ENCODE data around the gene TPST1. TPM values are rescaled to one million over a fixed set of nuclear protein-coding genes. Genes with fewer than 3 reads are reported as not detected.
A peak's percentile ranks its signal among the peaks of the same experiment; 100 is the strongest.

The TPST1 gene
- polyA plus RNA-seq, 4 donors = 0.22 to 8.5 (median 4.1) TPM

- no peaks in the 10 kb centered on the region for H3K27me3 ChIP-seq (ENCODE audit: control insufficient read depth in 3 of 3, insufficient read depth in 3 of 3, low read length in 3 of 3)
- H3K27ac ChIP-seq (ENCODE audit: low read depth in 1 of 3, low read length in 2 of 3) = no peak overlapping the region
- DNase-seq (no peak), FAIRE-seq (no peak)
- no peaks in the 10 kb centered on the region for H3K36me3 ChIP-seq (ENCODE audit: control insufficient read depth in 3 of 3, insufficient read depth in 2 of 3, low read depth in 1 of 3, low read length in 3 of 3)
- H3K4me3 ChIP-seq (ENCODE audit: low read depth in 1 of 3, low read length in 3 of 3) = no peak overlapping the region
- H3K9me3 ChIP-seq (ENCODE audit: control insufficient read depth in 2 of 2, insufficient read depth in 1 of 2, low read depth in 1 of 2, low read length in 1 of 2) = peaks cover 0 to 14% of the 10 kb centered on the region in 2 donors
- 77 to 89% (median 86%) methylated on average over 5 of the region's 5 CpGs for WGBS, 3 donors
- peaks cover 0 to 4% (median 0%) of the 10 kb centered on the region in 3 donors for H3K4me1 ChIP-seq (ENCODE audit: control insufficient read depth in 3 of 3, insufficient read depth in 2 of 3, low read depth in 1 of 3, low read length in 2 of 3)
Measured at GRCh38 chr7:66233638-66234037, 28.5 kb downstream of the TPST1 start.

- peaks cover 0 to 12% (median 0%) of the 10 kb centered on the region in 3 donors for H3K4me1 ChIP-seq (ENCODE audit: control insufficient read depth in 3 of 3, insufficient read depth in 2 of 3, low read depth in 1 of 3, low read length in 2 of 3)
- FAIRE-seq = no peak
Measured at GRCh38 chr7:66236713-66237303, 31.7 kb downstream of the TPST1 start.

GRCh38 chr7:66237906-66238772, 33.0 kb downstream of the TPST1 start:
- FAIRE-seq = no peak
- no peak overlapping the region for H3K4me3 ChIP-seq (ENCODE audit: low read depth in 1 of 3, low read length in 3 of 3)
- no peaks in the 10 kb centered on the region for H3K27me3 ChIP-seq (ENCODE audit: control insufficient read depth in 3 of 3, insufficient read depth in 3 of 3, low read length in 3 of 3)
- peak overlapping the region in 1 of 3 donors; percentile 47 for H3K27ac ChIP-seq (ENCODE audit: low read depth in 1 of 3, low read length in 2 of 3)
- DNase-seq = peak in 1 of 2 donors; percentile 52
- H3K36me3 ChIP-seq (ENCODE audit: control insufficient read depth in 3 of 3, insufficient read depth in 2 of 3, low read depth in 1 of 3, low read length in 3 of 3) = peaks cover 0 to 3% (median 0%) of the 10 kb centered on the region in 3 donors
- 23 to 50% (median 31%) methylated on average over 6 of the region's 6 CpGs for WGBS, 3 donors
- H3K4me1 ChIP-seq (ENCODE audit: control insufficient read depth in 3 of 3, insufficient read depth in 2 of 3, low read depth in 1 of 3, low read length in 2 of 3) = peaks cover 0 to 12% (median 0%) of the 10 kb centered on the region in 3 donors
- no peaks in the 10 kb centered on the region for H3K9me3 ChIP-seq (ENCODE audit: control insufficient read depth in 2 of 2, insufficient read depth in 1 of 2, low read depth in 1 of 2, low read length in 1 of 2)

More at GRCh38 chr7:66236713-66237303, 31.7 kb downstream of the TPST1 start:
- Histone ChIP-seq H3K27ac (ENCODE audit: low read depth in 1 of 3, low read length in 2 of 3) (no peak overlapping the region), H3K9me3 (ENCODE audit: control insufficient read depth in 2 of 2, insufficient read depth in 1 of 2, low read depth in 1 of 2, low read length in 1 of 2) (peaks cover 0 to 4% of the 10 kb centered on the region in 2 donors), H3K36me3 (ENCODE audit: control insufficient read depth in 3 of 3, insufficient read depth in 2 of 3, low read depth in 1 of 3, low read length in 3 of 3) (peaks cover 0 to 3% (median 0%) of the 10 kb centered on the region in 3 donors), H3K27me3 (ENCODE audit: control insufficient read depth in 3 of 3, insufficient read depth in 3 of 3, low read length in 3 of 3) (no peaks in the 10 kb centered on the region), H3K4me3 (ENCODE audit: low read depth in 1 of 3, low read length in 3 of 3) (no peak overlapping the region)
- peak in 1 of 2 donors; percentile 12 for DNase-seq
- WGBS, 3 donors = 79 to 91% (median 82%) methylated on average over 2 of the region's 2 CpGs

GRCh38 chr7:66238773-66239466, 33.8 kb downstream of the TPST1 start:
- Histone ChIP-seq H3K4me3 (ENCODE audit: low read depth in 1 of 3, low read length in 3 of 3) (no peak overlapping the region), H3K27ac (ENCODE audit: low read depth in 1 of 3, low read length in 2 of 3) (peak overlapping the region in 1 of 3 donors; percentile 47), H3K9me3 (ENCODE audit: control insufficient read depth in 2 of 2, insufficient read depth in 1 of 2, low read depth in 1 of 2, low read length in 1 of 2) (no peaks in the 10 kb centered on the region), H3K4me1 (ENCODE audit: control insufficient read depth in 3 of 3, insufficient read depth in 2 of 3, low read depth in 1 of 3, low read length in 2 of 3) (peaks cover 0 to 12% (median 0%) of the 10 kb centered on the region in 3 donors), H3K36me3 (ENCODE audit: control insufficient read depth in 3 of 3, insufficient read depth in 2 of 3, low read depth in 1 of 3, low read length in 3 of 3) (peaks cover 0 to 3% (median 0%) of the 10 kb centered on the region in 3 donors), H3K27me3 (ENCODE audit: control insufficient read depth in 3 of 3, insufficient read depth in 3 of 3, low read length in 3 of 3) (no peaks in the 10 kb centered on the region)
- 55 to 63% (median 62%) methylated on average over 5 of the region's 5 CpGs for WGBS, 3 donors
- DNase-seq (no peak), FAIRE-seq (no peak)

GRCh38 chr7:66239467-66239856, 34.3 kb downstream of the TPST1 start:
- Histone ChIP-seq H3K9me3 (ENCODE audit: control insufficient read depth in 2 of 2, insufficient read depth in 1 of 2, low read depth in 1 of 2, low read length in 1 of 2) (no peaks in the 10 kb centered on the region), H3K36me3 (ENCODE audit: control insufficient read depth in 3 of 3, insufficient read depth in 2 of 3, low read depth in 1 of 3, low read length in 3 of 3) (peaks cover 0 to 3% (median 0%) of the 10 kb centered on the region in 3 donors), H3K27ac (ENCODE audit: low read depth in 1 of 3, low read length in 2 of 3) (no peak overlapping the region), H3K4me1 (ENCODE audit: control insufficient read depth in 3 of 3, insufficient read depth in 2 of 3, low read depth in 1 of 3, low read length in 2 of 3) (peaks cover 0 to 12% (median 0%) of the 10 kb centered on the region in 3 donors), H3K27me3 (ENCODE audit: control insufficient read depth in 3 of 3, insufficient read depth in 3 of 3, low read length in 3 of 3) (no peaks in the 10 kb centered on the region), H3K4me3 (ENCODE audit: low read depth in 1 of 3, low read length in 3 of 3) (no peak overlapping the region)
- no peak for DNase-seq
- no peak for FAIRE-seq
- WGBS, 3 donors = 56 to 72% (median 61%) methylated on average over 1 of the region's 1 CpG

- FAIRE-seq = no peak
- no peaks in the 10 kb centered on the region for H3K27me3 ChIP-seq (ENCODE audit: control insufficient read depth in 3 of 3, insufficient read depth in 3 of 3, low read length in 3 of 3)
- peaks cover 0 to 3% (median 0%) of the 10 kb centered on the region in 3 donors for H3K36me3 ChIP-seq (ENCODE audit: control insufficient read depth in 3 of 3, insufficient read depth in 2 of 3, low read depth in 1 of 3, low read length in 3 of 3)
- H3K9me3 ChIP-seq (ENCODE audit: control insufficient read depth in 2 of 2, insufficient read depth in 1 of 2, low read depth in 1 of 2, low read length in 1 of 2) = no peaks in the 10 kb centered on the region
- no peak overlapping the region for H3K27ac ChIP-seq (ENCODE audit: low read depth in 1 of 3, low read length in 2 of 3)
- H3K4me3 ChIP-seq (ENCODE audit: low read depth in 1 of 3, low read length in 3 of 3) = no peak overlapping the region
- WGBS, 3 donors = 60 to 68% (median 67%) methylated on average over 2 of the region's 2 CpGs
- H3K4me1 ChIP-seq (ENCODE audit: control insufficient read depth in 3 of 3, insufficient read depth in 2 of 3, low read depth in 1 of 3, low read length in 2 of 3) = no peaks in the 10 kb centered on the region
- DNase-seq = no peak
Measured at GRCh38 chr7:66245008-66245407, 39.9 kb downstream of the TPST1 start.

GRCh38 chr7:66246554-66247171, 41.5 kb downstream of the TPST1 start:
- Histone ChIP-seq H3K36me3 (ENCODE audit: control insufficient read depth in 3 of 3, insufficient read depth in 2 of 3, low read depth in 1 of 3, low read length in 3 of 3) (no peaks in the 10 kb centered on the region), H3K27ac (ENCODE audit: low read depth in 1 of 3, low read length in 2 of 3) (no peak overlapping the region), H3K4me3 (ENCODE audit: low read depth in 1 of 3, low read length in 3 of 3) (no peak overlapping the region), H3K27me3 (ENCODE audit: control insufficient read depth in 3 of 3, insufficient read depth in 3 of 3, low read length in 3 of 3) (no peaks in the 10 kb centered on the region), H3K4me1 (ENCODE audit: control insufficient read depth in 3 of 3, insufficient read depth in 2 of 3, low read depth in 1 of 3, low read length in 2 of 3) (no peaks in the 10 kb centered on the region), H3K9me3 (ENCODE audit: control insufficient read depth in 2 of 2, insufficient read depth in 1 of 2, low read depth in 1 of 2, low read length in 1 of 2) (no peaks in the 10 kb centered on the region)
- no peak for FAIRE-seq
- WGBS, 3 donors = 88 to 96% (median 92%) methylated on average over 2 of the region's 2 CpGs
- no peak for DNase-seq

All from small intestine (tissue), 7 donors.